RPMI8226 (cell line): ENCODE measurements around the gene SLC35G6.
A peak's percentile ranks its signal among the peaks of the same experiment; 100 is the strongest.
"Not testable (repeated sequence)": the region's sequence is repeated elsewhere in the genome, so short reads cannot be mapped to it uniquely, and the experiment has no call there.

Experiments used
- DNase-seq: peaks from one replicate; pipeline ENCODE4 v3.0.0-alpha.2; 2015

SLC35G6 gene

GRCh38 chr17:7481275-7481674, at the start of gene SLC35G6:
Gene SLC35G6 (plus strand): TSS chr17:7481446. CDS start chr17:7481517, 71 bp downstream.
- DNase-seq = not testable (repeated sequence)

- no peak for DNase-seq
Observed at GRCh38 chr17:7432296-7432695, 49.0 kb upstream of the SLC35G6 start.

GRCh38 chr17:7435676-7436555, 45.3 kb upstream of the SLC35G6 start:
- no peak for DNase-seq

- no peak for DNase-seq
Observed at GRCh38 chr17:7436556-7437368, 44.5 kb upstream of the SLC35G6 start.

- DNase-seq = no peak
Observed at GRCh38 chr17:7437369-7437863, 43.8 kb upstream of the SLC35G6 start.

GRCh38 chr17:7437950-7438614, 43.2 kb upstream of the SLC35G6 start:
- DNase-seq = no peak

GRCh38 chr17:7438656-7439460, 42.4 kb upstream of the SLC35G6 start:
- DNase-seq = no peak

GRCh38 chr17:7439462-7440112, 41.7 kb upstream of the SLC35G6 start, which contains the start of gene FGF11:
Gene FGF11 (plus strand): TSS chr17:7439512. CDS start chr17:7439621, 109 bp downstream.
- DNase-seq = peak; percentile 6

GRCh38 chr17:7440113-7440833, 41.0 kb upstream of the SLC35G6 start:
- peak; percentile 77 for DNase-seq

- DNase-seq = peak; percentile 54
Observed at GRCh38 chr17:7440834-7441195, 40.4 kb upstream of the SLC35G6 start.

GRCh38 chr17:7441266-7441665, 40.0 kb upstream of the SLC35G6 start:
- DNase-seq = no peak

GRCh38 chr17:7442142-7442541, 39.1 kb upstream of the SLC35G6 start:
- DNase-seq = no peak

GRCh38 chr17:7443499-7444485, 37.5 kb upstream of the SLC35G6 start:
- DNase-seq = no peak

- DNase-seq = peak; percentile 75
Observed at GRCh38 chr17:7444682-7445618, 36.3 kb upstream of the SLC35G6 start, which contains the start of gene CHRNB1. Gene CHRNB1 (plus strand): TSS chr17:7445061. CDS start chr17:7445128, 67 bp downstream.

- peak; percentile 47 for DNase-seq
Observed at GRCh38 chr17:7445619-7445968, 35.7 kb upstream of the SLC35G6 start.

- DNase-seq = no peak
Observed at GRCh38 chr17:7448461-7448860, 32.8 kb upstream of the SLC35G6 start.

- no peak for DNase-seq
Observed at GRCh38 chr17:7459961-7460545, 21.2 kb upstream of the SLC35G6 start.
